Neuron (in vitro differentiated cells): ENCODE measurements around the gene RFX5.
"Not testable (repeated sequence)": the region's sequence is repeated elsewhere in the genome, so short reads cannot be mapped to it uniquely, and the experiment has no call there.

Experiments used
- H2AFZ ChIP-seq: one replicate; pipeline ENCODE4 v1.6.1; 2013; ENCODE audit warnings: low read depth, mild to moderate bottlenecking, inconsistent platforms, low read length, moderate library complexity
- H3K27me3 ChIP-seq: one replicate; pipeline ENCODE4 v1.6.1; 2013; ENCODE audit warnings: low read length; ENCODE audit not compliant: insufficient read depth
- H3K36me3 ChIP-seq: one replicate; pipeline ENCODE4 v1.6.1; 2013; ENCODE audit warnings: low read length; ENCODE audit not compliant: insufficient read depth
- H3K4me1 ChIP-seq: one replicate; pipeline ENCODE4 v1.6.1; 2013; ENCODE audit warnings: low read length; ENCODE audit not compliant: insufficient read depth
- H3K4me3 ChIP-seq: 2 replicates; pipeline ENCODE4 v1.5.1; 2013; ENCODE audit warnings: mild to moderate bottlenecking, low read length, moderate library complexity
- H3K9me3 ChIP-seq: one replicate; pipeline ENCODE4 v1.6.1; 2013; ENCODE audit warnings: low read length

The RFX5 gene

GRCh38 chr1:151346769-151347522, at the start of gene RFX5:
Gene RFX5 (minus strand): TSS chr1:151347252. CDS start chr1:151346320, 932 bp downstream.
- Histone ChIP-seq H3K9me3 (peaks cover under 1% of the 10 kb centered on the region), H2AFZ (peak within 1 kb of the TSS; percentile 62), H3K4me3 (peak within 1 kb of the TSS; percentile 92), H3K4me1 (peaks cover 33% of the 10 kb centered on the region), H3K36me3 (peaks cover 31% of the 10 kb centered on the region), H3K27me3 (no peaks in the 10 kb centered on the region)

- H3K27me3 ChIP-seq, H2AFZ ChIP-seq, H3K36me3 ChIP-seq, H3K9me3 ChIP-seq, H3K4me3 ChIP-seq: not testable (repeated sequence)
- peaks cover 13% of the 10 kb centered on the region for H3K4me1 ChIP-seq
Measured at GRCh38 chr1:151396265-151396664, 49.2 kb upstream of the RFX5 start.

- H3K4me1 ChIP-seq, result no peaks in the 10 kb centered on the region
- H3K4me3 ChIP-seq, result no peak overlapping the region
- H3K36me3 ChIP-seq, result no peaks in the 10 kb centered on the region
- H2AFZ ChIP-seq, result no peak overlapping the region
- no peaks in the 10 kb centered on the region for H3K27me3 ChIP-seq
- H3K9me3 ChIP-seq, result no peaks in the 10 kb centered on the region
Measured at GRCh38 chr1:151393583-151393982, 46.5 kb upstream of the RFX5 start.

GRCh38 chr1:151391079-151391563, 44.1 kb upstream of the RFX5 start:
- H3K36me3 ChIP-seq, result no peaks in the 10 kb centered on the region
- H3K27me3 ChIP-seq, result no peaks in the 10 kb centered on the region
- H3K9me3 ChIP-seq, result no peaks in the 10 kb centered on the region
- no peak overlapping the region for H3K4me3 ChIP-seq
- H3K4me1 ChIP-seq, result no peaks in the 10 kb centered on the region
- no peak overlapping the region for H2AFZ ChIP-seq

- H2AFZ ChIP-seq, H3K36me3 ChIP-seq, H3K4me1 ChIP-seq, H3K9me3 ChIP-seq, H3K4me3 ChIP-seq, H3K27me3 ChIP-seq: not testable (repeated sequence)
Measured at GRCh38 chr1:151390221-151391078, 43.4 kb upstream of the RFX5 start.

- Histone ChIP-seq H3K27me3 (peaks cover 6% of the 10 kb centered on the region), H3K9me3 (no peaks in the 10 kb centered on the region), H3K36me3 (no peaks in the 10 kb centered on the region), H3K4me1 (no peaks in the 10 kb centered on the region), H3K4me3 (no peak overlapping the region), H2AFZ (no peak overlapping the region)
Measured at GRCh38 chr1:151386002-151386401, 39.0 kb upstream of the RFX5 start.

GRCh38 chr1:151384584-151384983, 37.5 kb upstream of the RFX5 start:
- H3K36me3 ChIP-seq, result no peaks in the 10 kb centered on the region
- H3K4me3 ChIP-seq, result no peak overlapping the region
- no peak overlapping the region for H2AFZ ChIP-seq
- no peaks in the 10 kb centered on the region for H3K9me3 ChIP-seq
- H3K4me1 ChIP-seq, result no peaks in the 10 kb centered on the region
- H3K27me3 ChIP-seq, result peaks cover 7% of the 10 kb centered on the region

GRCh38 chr1:151377150-151377884, 30.3 kb upstream of the RFX5 start:
- Histone ChIP-seq H3K4me1 (peaks cover 8% of the 10 kb centered on the region), H2AFZ (no peak overlapping the region), H3K9me3 (no peaks in the 10 kb centered on the region), H3K36me3 (no peaks in the 10 kb centered on the region), H3K27me3 (peaks cover 10% of the 10 kb centered on the region), H3K4me3 (no peak overlapping the region)

- H3K36me3 ChIP-seq, result no peaks in the 10 kb centered on the region
- H3K4me1 ChIP-seq, result peaks cover 13% of the 10 kb centered on the region
Measured at GRCh38 chr1:151373196-151373595, 26.1 kb upstream of the RFX5 start.

GRCh38 chr1:151372058-151372934, 25.2 kb upstream of the RFX5 start, which contains the start of gene SELENBP1:
Gene SELENBP1 (minus strand): TSS chr1:151372705. CDS start chr1:151372641, 64 bp downstream.
- H3K4me1 ChIP-seq, result peaks cover 13% of the 10 kb centered on the region
- peak within 1 kb of the TSS; percentile 70 for H2AFZ ChIP-seq
- no peaks in the 10 kb centered on the region for H3K36me3 ChIP-seq
- no peaks in the 10 kb centered on the region for H3K27me3 ChIP-seq
- no peaks in the 10 kb centered on the region for H3K9me3 ChIP-seq
- peak within 1 kb of the TSS; percentile 58 for H3K4me3 ChIP-seq

More at GRCh38 chr1:151373196-151373595, 26.1 kb upstream of the RFX5 start:
- Histone ChIP-seq H2AFZ (no peak overlapping the region), H3K9me3 (no peaks in the 10 kb centered on the region), H3K27me3 (peaks cover 3% of the 10 kb centered on the region), H3K4me3 (no peak overlapping the region)

GRCh38 chr1:151371370-151372057, 24.5 kb upstream of the RFX5 start:
- H3K36me3 ChIP-seq, result no peaks in the 10 kb centered on the region
- H3K9me3 ChIP-seq, result no peaks in the 10 kb centered on the region
- no peaks in the 10 kb centered on the region for H3K27me3 ChIP-seq
- no peak overlapping the region for H3K4me3 ChIP-seq
- H3K4me1 ChIP-seq, result peaks cover 13% of the 10 kb centered on the region
- no peak overlapping the region for H2AFZ ChIP-seq
